ENCODE data around the gene EML6. TPM values are rescaled to one million over a fixed set of nuclear protein-coding genes. Genes with fewer than 3 reads are reported as not detected.

The EML6 gene
- polyA plus RNA-seq, 1 donor (not counting 4 experiments of a cell fraction or from before 2014, with no cell fraction given) = 0.96 TPM

GRCh38 chr2:54907663-54908062, 184.2 kb downstream of the EML6 start:
- dilution Hi-C loops (cut with MboI; ENCODE audit: extremely low pct_ligation_motif_present, low sequenced_read_pairs) = no loop called here
- Histone ChIP-seq H2AFZ (ENCODE audit: control insufficient read depth, low read length) (no peak overlapping the region), H3K9me3 (ENCODE audit: control insufficient read depth, low read depth, low read length) (no peaks in the 10 kb centered on the region), H3K9ac (ENCODE audit: control insufficient read depth, extremely low read depth, insufficient read depth, low read length) (no peak overlapping the region), H4K20me1 (ENCODE audit: control insufficient read depth, extremely low read depth, insufficient read depth, low read length) (no peaks in the 10 kb centered on the region), H3K36me3 (ENCODE audit: control insufficient read depth in 2 of 2, extremely low read depth in 1 of 2, insufficient read depth in 2 of 2, low read length in 2 of 2) (no peaks in the 10 kb centered on the region), H3K79me2 (ENCODE audit: control insufficient read depth, insufficient read depth, low read length) (no peaks in the 10 kb centered on the region), H3K4me2 (ENCODE audit: control insufficient read depth, extremely low read depth, insufficient read depth, low read depth, low read length) (no peak overlapping the region), H3K4me1 (ENCODE audit: control insufficient read depth, extremely low read depth, insufficient read depth, low read length) (peaks cover 29% of the 10 kb centered on the region), H3K9me1 (ENCODE audit: control insufficient read depth, extremely low read depth, insufficient read depth, low read length) (no peaks in the 10 kb centered on the region), H3K4me3 (ENCODE audit: control insufficient read depth in 2 of 3, extremely low read depth in 1 of 3, insufficient read depth in 2 of 3, low read depth in 1 of 3, low read length in 3 of 3) (no peak overlapping the region), H3K27me3 (ENCODE audit: control insufficient read depth, extremely low read depth, insufficient read depth, low read length) (no peaks in the 10 kb centered on the region), H3K27ac (ENCODE audit: control insufficient read depth, insufficient read depth, low read length) (no peak overlapping the region)
- no peak for DNase-seq (ENCODE audit: low read depth, low spot score)
- TF ChIP-seq EZH2 (IDR thresholded peaks at IDR 0.05; ENCODE audit: low read length) (no peak), CTCF (optimal IDR thresholded peaks at IDR 0.05 in 1 of 3, IDR thresholded peaks at IDR 0.05 in 1 of 3, conservative IDR thresholded peaks at IDR 0.05 in 1 of 3; ENCODE audit: extremely low read depth in 1 of 3, insufficient read depth in 2 of 3, low read length in 3 of 3) (no peak)
- FAIRE-seq = no peak

GRCh38 chr2:54908591-54908990, 185.1 kb downstream of the EML6 start:
- Histone ChIP-seq H3K79me2 (ENCODE audit: control insufficient read depth, insufficient read depth, low read length) (no peaks in the 10 kb centered on the region), H3K27ac (ENCODE audit: control insufficient read depth, insufficient read depth, low read length) (no peak overlapping the region), H4K20me1 (ENCODE audit: control insufficient read depth, extremely low read depth, insufficient read depth, low read length) (no peaks in the 10 kb centered on the region), H3K9me1 (ENCODE audit: control insufficient read depth, extremely low read depth, insufficient read depth, low read length) (no peaks in the 10 kb centered on the region), H3K4me2 (ENCODE audit: control insufficient read depth, extremely low read depth, insufficient read depth, low read depth, low read length) (no peak overlapping the region), H3K4me1 (ENCODE audit: control insufficient read depth, extremely low read depth, insufficient read depth, low read length) (peaks cover 24% of the 10 kb centered on the region), H3K9ac (ENCODE audit: control insufficient read depth, extremely low read depth, insufficient read depth, low read length) (no peak overlapping the region), H2AFZ (ENCODE audit: control insufficient read depth, low read length) (no peak overlapping the region), H3K9me3 (ENCODE audit: control insufficient read depth, low read depth, low read length) (no peaks in the 10 kb centered on the region), H3K4me3 (ENCODE audit: control insufficient read depth in 2 of 3, extremely low read depth in 1 of 3, insufficient read depth in 2 of 3, low read depth in 1 of 3, low read length in 3 of 3) (no peak overlapping the region), H3K36me3 (ENCODE audit: control insufficient read depth in 2 of 2, extremely low read depth in 1 of 2, insufficient read depth in 2 of 2, low read length in 2 of 2) (no peaks in the 10 kb centered on the region), H3K27me3 (ENCODE audit: control insufficient read depth, extremely low read depth, insufficient read depth, low read length) (no peaks in the 10 kb centered on the region)
- DNase-seq (ENCODE audit: low read depth, low spot score) = no peak
- TF ChIP-seq CTCF (optimal IDR thresholded peaks at IDR 0.05 in 1 of 3, IDR thresholded peaks at IDR 0.05 in 1 of 3, conservative IDR thresholded peaks at IDR 0.05 in 1 of 3; ENCODE audit: extremely low read depth in 1 of 3, insufficient read depth in 2 of 3, low read length in 3 of 3) = no peak
- no peak for TF ChIP-seq EZH2 (IDR thresholded peaks at IDR 0.05; ENCODE audit: low read length)
- FAIRE-seq = no peak
- dilution Hi-C loops (cut with MboI; ENCODE audit: extremely low pct_ligation_motif_present, low sequenced_read_pairs) = no loop called here

Data from keratinocyte (primary cell).